G401.6 (cell line): ENCODE measurements around the gene TNFRSF8.
"Not testable (repeated sequence)": the region's sequence is repeated elsewhere in the genome, so short reads cannot be mapped to it uniquely, and the experiment has no call there.

ENCODE experiments used
- FAIRE-seq: peaks from 2 replicates; lab custom pipeline; 2012; peaks lifted over from hg19 to GRCh38; lab: Jason Lieb, UNC

Gene TNFRSF8

DNA sequence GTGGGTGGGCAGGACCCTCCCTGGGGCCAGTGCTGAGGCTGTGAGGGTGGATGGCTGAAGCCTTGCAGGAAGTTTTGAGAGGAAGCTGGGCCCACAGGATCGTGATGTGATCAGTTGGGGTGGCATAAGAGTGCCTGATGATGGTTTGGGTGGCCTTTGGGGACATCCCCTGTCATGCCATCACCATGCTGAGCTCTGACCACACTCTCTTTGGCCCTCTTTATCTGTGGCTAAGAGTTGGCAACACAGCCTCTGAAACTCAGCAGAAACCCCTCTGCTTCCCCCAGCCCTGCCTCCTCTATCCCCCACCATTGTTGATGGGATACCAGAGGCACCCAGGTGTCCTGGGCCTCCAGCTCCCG, 24.0 kb upstream of the TNFRSF8 start:
- no peak for FAIRE-seq

DNA sequence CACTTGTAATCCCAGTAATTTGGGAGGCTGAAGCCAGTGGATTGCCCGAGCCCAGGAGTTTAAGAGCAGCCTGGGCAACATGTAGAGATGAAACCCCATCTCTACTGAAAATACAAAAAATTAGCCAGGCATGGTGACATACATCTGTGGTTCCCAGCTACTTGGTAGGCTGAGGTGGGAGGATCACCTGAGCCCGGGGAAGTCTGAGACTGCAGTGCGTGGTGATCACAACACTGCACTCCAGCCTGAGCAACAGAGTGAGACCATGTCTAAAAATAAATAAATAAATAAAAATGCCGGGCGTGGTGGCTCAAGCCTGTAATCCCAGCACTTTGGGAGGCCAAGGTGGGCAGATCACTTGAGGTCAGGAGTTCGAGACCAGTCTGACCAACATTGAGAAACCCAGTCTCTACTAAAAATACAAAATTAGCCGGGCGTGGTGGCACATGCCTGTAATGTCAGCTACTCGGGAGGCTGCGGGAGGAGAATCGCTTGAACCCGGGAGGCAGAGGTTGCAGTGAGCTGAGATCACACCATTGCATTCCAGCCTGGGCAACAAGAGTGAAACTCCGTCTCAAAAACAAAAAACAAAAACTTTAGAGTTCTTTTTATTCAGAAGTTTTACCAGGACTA, 23.2 kb upstream of the TNFRSF8 start:
- FAIRE-seq, result not testable (repeated sequence)

DNA sequence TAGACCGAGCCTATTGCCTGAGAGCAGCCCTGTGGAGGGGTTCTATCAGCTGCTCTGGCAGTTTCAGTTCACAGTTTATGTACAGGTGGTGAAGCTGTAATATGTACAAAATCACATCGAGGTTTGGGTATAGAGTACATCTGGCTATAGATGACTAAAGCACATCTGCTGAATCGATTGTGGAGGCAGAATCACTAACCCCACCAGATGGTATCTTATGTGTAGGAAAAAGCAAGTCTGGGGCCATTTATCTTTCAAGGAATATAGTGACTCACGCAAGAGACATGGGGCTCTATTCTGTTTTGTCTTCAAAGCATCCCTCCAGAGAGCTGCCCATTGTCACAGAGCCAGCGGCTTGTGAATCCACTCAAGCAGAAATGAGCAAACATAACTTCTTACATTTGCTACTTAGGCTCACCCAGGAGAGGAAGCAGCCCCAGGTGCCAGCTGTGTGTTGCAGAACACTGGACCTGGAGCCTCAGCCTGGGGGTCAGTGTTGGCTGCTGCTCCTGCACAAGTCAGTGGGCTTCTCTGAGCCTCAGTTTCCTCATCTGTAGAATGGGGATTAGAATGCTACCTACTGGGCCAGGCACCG, 22.5 kb upstream of the TNFRSF8 start:
- FAIRE-seq, result no peak

DNA sequence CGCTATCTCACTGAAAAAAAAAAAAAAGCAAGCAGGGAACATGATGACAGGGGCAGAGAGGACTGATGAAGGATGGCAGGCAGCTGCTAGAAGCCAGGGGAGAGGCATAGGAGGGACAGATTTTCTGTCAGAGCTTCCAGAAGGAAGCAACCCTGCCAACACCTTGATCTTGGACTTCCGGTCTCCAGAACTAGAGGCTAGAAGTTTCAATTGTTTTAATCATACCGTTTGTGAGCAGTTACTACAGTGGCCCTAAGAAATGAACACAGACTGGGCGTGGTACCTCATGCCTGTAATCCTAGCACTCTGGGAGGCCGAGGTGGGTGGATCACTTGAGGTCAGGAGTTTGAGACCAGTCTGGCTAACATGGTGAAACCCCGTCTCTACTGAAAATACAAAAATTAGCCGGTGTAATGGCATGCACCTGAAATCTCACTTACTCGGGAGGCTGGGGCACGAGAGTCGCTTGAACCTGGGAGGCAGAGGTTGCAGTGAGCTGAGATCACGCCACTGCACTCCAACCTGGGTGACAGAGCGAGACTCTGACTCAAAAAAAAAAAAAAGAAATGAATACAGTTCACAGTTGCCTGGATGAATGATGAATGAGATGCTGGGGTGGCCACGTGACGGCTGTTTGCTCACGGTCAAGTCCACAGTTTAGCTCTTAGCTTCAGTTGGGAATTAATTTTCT, 18.8 kb upstream of the TNFRSF8 start:
- not testable (repeated sequence) for FAIRE-seq

DNA sequence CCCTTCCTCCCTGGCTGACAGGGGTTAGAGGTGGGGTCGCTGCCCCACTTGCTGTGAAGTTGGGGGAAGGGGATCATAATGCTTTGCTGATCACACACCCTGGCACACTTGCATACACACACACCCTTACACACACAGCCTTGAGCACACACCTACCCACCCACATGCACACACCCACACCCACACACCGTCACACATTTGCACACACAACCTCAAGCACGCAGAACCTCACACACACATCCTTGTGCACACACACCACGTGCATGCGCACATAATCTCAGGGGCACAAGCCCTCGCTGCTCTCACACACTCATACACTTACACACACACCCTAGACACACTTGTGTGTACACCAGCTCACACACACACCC, 16.4 kb upstream of the TNFRSF8 start:
- no peak for FAIRE-seq

DNA sequence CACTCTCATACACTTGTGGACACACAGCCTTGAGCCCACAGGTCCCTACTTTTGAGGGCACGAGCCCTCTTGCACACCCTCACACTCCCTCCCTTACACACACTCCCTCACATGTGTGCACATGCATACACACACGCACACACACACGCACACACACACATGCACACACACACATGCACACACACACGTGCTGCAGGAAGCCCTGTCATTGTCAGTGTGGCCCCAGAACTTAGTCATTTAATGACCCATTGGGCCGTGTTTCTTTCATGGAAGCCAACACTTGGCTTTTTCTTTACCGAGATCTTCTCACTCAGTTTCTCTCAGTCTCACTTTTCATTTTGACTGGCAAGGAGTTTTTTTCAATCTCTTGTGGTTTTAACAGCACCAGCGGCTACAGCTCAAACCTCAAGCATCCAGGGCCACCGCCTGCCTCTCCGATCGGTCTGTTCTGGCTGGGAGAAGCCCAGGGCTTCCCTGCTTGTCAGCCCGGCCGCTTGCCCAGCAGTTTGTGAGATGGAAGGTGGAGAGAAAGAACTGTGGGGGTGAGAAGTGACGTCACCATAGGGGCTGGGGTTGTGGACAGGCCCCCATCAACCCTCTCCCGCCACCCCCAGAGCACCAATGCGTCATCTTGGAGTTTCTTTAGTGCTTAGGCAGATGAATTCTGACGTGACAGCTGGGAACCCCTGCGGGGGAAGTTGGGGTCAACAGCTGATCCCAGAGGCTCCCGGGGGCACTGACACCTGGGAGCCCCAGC, 15.8 kb upstream of the TNFRSF8 start:
- no peak for FAIRE-seq

DNA sequence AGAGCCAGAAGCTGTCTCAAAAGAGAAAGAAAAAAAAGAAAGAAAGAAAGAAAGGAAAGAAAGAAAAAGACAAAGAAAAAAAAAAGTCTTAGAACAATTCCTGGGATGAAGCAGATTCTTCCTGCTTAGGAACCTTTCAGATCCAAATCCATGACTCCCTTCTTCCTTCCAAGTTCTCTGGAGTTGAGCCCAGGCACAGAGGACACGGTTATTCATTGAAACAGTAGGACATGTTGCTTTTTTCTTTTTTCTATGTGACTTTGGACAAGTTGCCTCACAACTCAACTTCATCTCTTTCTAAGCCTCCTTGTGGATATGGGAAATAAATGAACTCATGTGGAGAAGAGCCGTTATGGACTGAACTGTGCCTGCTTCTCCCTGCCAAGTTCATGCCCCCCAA, 14.7 kb upstream of the TNFRSF8 start:
- no peak for FAIRE-seq

DNA sequence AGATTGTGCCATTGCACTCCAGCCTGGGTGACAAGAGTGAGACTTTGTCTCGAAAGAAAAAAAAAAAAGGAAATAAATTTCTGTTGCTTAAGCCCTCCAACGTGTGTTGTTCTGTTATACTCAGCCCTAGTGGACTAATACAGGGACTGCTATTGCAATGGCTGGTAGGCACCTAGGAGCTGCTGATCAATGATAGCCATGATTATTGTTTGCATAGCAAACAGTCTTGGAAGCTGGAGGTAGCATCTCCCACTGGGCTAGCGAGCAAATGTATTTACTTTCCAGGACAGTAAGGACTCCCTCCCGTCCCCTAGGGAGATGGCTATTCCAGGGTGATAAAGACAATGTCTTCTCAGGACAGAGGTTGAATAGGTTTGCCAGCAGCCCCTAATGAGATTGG, 13.5 kb upstream of the TNFRSF8 start:
- no peak for FAIRE-seq

DNA sequence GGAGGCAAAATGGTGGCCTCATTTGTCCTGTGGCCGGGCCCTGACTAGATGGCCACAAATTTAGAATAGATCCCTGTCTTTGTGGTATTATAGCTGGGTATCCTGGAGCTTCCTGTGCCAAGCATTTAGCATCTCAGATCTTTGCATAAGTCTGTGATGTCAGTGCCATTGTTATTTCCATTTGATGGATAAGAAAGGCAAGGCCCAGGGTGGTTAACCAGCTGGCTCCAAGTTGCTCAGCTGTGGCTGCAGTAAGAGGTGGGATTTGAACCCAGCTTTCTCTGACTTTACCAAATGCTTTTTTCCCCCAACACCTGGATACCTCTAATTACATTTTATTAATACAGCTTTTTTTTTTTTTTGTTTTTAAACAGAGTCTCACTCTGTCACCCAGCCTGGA, 11.7 kb upstream of the TNFRSF8 start:
- FAIRE-seq, result no peak

DNA sequence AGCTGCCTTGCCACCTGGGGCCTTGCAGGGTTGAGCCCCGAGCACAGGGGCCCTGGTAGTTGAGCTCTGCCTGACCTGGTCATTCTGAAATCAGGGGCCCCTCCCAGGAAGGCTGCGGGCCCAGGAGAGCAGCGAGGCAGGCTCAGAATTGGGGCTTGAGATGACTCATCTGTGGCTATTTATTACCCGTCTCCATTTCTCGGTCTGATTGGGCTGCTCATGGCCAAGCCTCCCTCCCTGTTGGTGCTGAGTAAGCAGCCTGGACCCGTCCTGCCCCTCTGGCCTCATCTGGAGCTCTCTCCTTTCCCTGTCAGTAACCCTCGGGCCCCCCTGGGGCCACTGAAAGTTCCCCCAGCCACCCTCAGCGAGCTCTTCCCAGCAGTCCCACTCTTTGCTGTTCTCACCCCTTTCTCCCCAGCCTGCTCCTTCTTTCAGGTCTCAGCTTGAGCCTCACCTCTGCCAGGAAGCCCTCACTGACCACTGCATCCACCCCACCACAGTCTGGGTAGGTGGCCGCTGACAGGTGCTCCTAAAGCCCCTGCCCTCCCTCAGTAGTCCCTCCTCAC, 11.0 kb upstream of the TNFRSF8 start:
- FAIRE-seq, result no peak

DNA sequence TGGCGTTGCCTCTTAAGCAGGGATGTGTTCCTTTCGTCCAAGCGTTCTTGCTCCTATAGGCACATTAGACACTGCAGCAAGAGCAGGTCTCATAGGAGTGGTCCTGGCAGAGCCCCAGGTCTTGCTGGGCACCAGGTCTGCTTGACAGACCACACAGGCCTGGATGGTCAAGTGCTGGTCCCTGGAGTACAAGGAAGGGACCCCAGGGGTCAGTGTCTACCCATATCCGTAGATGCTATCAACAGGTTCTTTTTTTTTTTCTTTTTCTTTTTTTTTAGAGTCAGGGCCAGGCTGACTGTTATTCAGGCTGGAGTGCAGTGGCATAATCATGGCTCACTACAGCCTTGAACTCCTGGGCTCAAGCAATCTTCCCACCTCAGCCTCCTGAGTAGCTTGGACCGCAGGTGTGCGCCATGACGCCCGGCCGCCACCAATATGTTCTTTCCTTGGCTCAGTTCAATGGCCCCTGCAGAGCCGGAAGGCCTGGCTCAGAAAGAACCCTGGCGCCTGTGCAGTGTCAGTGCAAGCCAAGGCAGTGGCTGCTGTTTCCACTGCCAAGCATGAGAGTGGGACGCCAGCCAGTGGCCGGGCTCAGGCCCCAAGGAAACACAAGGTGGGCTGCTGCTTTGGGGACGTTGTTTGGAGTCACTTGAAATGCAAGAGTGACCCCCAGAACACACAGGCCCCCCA, 10.0 kb upstream of the TNFRSF8 start:
- no peak for FAIRE-seq

DNA sequence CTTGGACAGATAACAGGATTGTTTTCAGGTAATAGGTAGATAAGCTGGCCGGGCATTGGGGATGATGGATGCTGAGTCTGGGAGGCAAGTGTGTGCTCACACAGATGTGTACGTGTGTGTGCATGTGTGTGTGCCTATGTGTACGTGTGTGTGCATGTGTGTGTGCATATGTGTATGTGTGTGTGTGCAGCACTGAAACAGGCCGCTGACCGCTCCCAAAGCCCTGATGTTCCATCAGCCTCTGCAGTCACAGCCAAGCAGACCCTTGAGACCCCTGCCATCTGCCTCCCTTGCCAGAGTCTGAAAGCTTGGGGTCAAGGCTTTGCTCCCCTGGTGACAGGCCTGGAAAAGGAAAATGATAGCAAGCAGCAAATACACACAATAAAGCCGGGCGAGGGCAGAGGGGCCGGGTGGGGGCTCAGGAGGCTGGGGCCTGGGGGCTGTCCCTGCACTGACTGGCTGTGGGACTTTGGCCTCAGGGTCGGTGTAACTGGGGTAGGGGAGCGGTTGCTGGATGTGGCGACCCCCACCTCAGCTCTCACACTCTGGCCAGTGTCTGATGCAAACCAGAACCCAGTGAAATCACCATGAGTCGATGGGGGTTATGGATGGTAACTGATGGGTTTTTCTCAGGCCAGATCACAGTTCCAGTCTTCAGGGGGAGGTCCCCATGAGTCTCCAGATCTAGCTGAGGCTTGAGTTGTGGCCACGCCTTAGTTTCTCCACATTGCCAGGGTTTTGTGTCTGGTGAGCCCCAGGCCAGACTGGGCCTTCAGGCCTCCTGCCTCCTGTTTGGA, 9.2 kb upstream of the TNFRSF8 start:
- no peak for FAIRE-seq

DNA sequence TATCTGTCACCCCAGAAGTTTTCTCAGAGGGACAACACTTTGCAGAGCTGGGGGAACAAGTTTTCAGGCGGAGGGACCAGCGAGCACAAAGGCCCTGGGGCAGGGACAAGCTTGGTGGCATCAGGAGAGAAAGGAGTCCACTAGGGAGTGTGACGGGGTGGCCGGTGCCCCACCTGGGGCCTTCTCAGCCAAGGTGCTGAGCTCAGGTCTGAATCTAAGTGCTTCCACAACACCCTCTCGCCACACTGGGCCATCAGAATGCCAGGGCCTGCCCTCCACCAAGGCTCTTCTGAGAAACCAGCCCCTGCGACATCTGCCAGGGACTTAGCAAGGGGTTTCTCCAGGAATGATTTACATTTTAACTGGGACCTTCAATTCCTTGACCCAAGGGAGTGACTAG, 7.8 kb upstream of the TNFRSF8 start:
- no peak for FAIRE-seq

DNA sequence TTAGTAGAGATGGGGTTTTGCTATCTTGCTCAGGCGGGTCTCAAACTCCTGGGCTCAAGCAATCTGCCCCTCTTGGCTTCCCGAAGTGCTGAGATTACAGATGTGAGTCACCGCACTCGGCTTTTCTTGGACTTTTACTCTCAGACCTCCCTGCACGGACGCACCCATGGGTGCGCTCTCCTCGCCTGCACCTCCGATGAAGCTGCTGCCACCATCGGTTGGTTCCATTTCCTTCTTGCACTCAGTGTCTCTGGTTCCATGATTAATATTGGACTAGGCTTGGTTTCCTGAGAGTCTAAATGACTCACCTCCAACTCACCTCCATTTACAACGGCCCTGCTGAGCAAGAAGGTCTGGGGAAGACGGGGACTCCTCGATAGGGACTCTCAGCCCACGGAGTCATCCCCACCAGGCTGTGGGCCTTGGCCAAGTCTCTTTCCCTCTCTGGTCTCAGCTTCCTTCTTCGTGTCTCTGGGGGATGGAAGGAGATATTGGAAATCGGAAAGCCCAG, 6.7 kb upstream of the TNFRSF8 start:
- FAIRE-seq, result no peak

DNA sequence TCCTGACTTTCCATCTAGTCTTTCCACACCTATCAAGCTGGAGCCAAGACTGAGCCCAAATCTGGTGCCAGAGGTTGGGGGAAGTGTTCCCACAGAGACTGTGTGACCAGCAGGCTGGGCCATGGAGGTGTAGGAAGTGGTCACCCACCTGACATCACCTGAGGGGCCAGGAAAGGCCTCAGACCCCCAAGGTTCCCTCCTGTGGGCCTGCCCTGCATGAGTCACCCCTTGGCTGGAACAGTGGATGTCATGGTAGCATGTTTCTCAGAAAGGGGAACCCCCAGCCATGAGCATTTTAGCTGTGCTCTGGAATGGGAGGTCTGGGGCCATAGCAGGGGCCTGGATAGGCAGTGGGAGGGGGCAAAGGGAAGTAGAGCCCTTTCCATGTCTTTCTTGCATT, 5.7 kb upstream of the TNFRSF8 start:
- FAIRE-seq, result no peak

DNA sequence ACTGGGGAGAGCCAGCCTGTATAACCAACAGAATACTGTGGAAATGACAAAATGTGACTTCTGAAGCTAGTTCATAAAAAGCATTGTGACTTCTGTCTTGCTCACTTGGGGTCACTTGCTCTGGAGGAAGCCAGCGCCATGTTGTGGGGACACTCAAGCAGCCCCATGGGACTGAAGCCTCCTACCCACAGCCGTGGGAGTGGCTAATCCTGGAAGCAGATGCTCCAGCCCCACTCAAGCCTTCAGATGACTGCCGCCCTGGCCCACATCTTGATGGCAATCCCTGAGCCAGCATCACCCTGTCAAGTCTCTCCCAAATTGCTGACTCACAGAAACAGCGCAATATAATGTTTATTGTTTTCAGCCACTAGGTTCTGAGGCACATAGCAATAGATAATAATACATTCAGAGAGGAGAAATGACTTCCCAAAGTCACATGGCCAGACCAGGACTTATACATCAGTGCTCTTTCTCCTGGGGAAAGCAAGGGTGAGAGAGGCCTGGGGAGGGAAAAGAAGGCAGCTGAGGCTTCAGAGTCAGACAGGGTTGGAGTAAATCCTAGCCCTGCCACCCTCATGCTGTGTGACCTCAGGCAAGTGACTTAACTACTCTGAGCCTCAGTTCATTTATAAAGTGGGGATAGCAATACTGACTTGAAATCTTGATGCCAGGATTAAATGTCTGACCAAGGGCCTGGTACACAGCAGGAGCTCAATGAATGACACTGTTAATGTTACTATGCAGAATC, 5.0 kb upstream of the TNFRSF8 start:
- FAIRE-seq, result no peak

DNA sequence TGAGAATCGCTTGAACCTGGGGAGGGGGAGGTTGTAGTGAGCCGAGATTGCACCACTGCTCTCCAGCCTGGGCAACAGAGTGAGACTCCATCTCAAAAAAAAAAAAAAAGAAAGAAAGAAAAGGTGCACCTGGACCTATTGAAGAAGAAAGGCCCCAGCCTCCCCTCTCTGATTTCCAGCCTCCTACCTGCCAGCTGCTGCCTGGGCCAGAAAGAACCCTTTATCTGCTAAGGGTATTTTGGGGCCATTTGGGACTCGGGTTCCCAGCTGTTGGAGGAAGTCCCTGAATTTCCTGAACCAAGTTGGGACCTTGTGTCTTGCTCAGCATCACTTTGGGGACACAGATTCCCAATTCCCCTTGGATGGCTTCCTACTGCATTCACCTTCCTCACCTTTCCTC, 3.9 kb upstream of the TNFRSF8 start:
- FAIRE-seq, result no peak

DNA sequence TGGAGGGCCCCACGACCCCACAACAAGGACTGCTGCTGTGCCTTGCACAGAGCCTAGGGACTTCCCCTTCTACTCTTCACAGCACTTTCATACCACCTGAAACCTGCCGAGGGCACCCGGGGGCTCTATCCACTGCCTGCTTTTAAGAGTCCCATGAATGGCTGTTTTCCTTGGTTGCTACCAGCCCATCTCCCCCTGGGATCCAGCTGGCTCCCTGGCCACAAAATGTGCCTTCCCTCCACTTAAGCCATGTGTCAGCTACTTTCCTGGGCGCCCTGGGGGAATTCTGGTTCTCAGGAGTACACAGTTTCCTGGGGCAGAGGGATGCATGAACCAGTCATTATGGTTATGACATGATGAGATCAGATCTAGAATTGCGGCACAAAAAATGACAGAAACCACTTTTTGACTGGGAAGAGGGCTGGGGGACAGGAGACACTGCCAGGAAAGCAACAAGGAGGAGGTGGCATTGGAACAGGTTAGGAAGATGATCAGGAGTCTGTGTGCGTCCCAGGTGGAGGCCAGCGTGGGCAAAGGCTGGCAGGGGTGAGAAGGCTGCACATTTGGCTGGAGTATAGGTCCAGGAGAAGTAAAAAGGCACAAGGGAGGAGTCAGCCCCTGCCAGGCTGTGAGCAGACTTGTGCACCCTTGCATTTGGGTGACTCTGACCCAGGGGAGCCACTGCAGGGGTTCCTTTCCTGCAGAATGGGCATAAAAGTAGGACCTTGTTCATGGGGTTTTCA, 3.2 kb upstream of the TNFRSF8 start:
- no peak for FAIRE-seq

DNA sequence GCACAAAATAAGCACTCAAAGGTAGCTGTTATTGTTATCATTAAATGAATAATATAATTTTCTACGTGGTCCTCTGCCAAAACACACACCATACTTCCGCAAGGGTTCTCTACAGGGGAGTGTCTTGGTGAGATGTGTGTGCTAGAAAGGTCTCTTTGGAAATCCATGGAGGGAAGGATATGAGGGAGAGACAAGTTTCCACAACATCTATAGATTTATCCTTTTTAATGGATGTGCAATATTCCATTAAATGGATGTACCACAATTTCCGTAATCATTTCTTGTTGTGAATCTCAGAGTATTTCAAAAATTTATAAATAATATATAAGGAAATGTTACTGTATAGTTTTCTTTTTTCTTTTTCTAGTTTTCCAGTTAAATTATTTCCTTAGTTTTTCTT, 2.6 kb upstream of the TNFRSF8 start:
- FAIRE-seq, result peak; percentile 15
